LNCaP clone FGC (cell line): ENCODE data around the gene HSF5.

ENCODE experiments used
- DNase-seq: peaks from one replicate; pipeline ENCODE4 v3.0.0-alpha.2; 2011; ENCODE audit warnings: low read depth
- H3K4me3 ChIP-seq: 2 replicates; pipeline ENCODE4 v1.5.1; 2011; ENCODE audit warnings: mild to moderate bottlenecking, low read depth, low read length, control low read depth
- CTCF ChIP-seq: IDR thresholded peaks from 2 replicates; pipeline ENCODE4 v1.5.1; 2012; ENCODE audit warnings: mild to moderate bottlenecking; ENCODE audit not compliant: control insufficient read depth, insufficient read depth; ENCODE audit errors: extremely low read depth

The HSF5 gene

GRCh38 chr17:58527949-58528348 lies 39.7 kb upstream of the HSF5 start:
- H3K4me3 ChIP-seq: no peak overlapping the region
- no peak for DNase-seq
- TF ChIP-seq CTCF: no peak

- DNase-seq: no peak
- no peak overlapping the region for H3K4me3 ChIP-seq
- no peak for TF ChIP-seq CTCF
Measured at GRCh38 chr17:58527306-58527705, 39.1 kb upstream of the HSF5 start.

- H3K4me3 ChIP-seq: no peak overlapping the region
- no peak for DNase-seq
- no peak for TF ChIP-seq CTCF
Measured at GRCh38 chr17:58525239-58525638, 37.0 kb upstream of the HSF5 start.

- no peak for DNase-seq
Measured at GRCh38 chr17:58521680-58522079, 33.5 kb upstream of the HSF5 start.

GRCh38 chr17:58520843-58521430 lies 32.7 kb upstream of the HSF5 start:
- no peak for DNase-seq
- TF ChIP-seq CTCF: no peak
- no peak overlapping the region for H3K4me3 ChIP-seq

More at GRCh38 chr17:58521680-58522079, 33.5 kb upstream of the HSF5 start:
- no peak overlapping the region for H3K4me3 ChIP-seq
- TF ChIP-seq CTCF: no peak

GRCh38 chr17:58517928-58518609 lies 29.9 kb upstream of the HSF5 start:
- peak overlapping the region; percentile 88 for H3K4me3 ChIP-seq
- peak; percentile 100 for DNase-seq
- TF ChIP-seq CTCF: no peak
